ENCODE results near the gene CHRNA10.
"Not testable (repeated sequence)": the region's sequence is repeated elsewhere in the genome, so short reads cannot be mapped to it uniquely, and the experiment has no call there.

DNA sequence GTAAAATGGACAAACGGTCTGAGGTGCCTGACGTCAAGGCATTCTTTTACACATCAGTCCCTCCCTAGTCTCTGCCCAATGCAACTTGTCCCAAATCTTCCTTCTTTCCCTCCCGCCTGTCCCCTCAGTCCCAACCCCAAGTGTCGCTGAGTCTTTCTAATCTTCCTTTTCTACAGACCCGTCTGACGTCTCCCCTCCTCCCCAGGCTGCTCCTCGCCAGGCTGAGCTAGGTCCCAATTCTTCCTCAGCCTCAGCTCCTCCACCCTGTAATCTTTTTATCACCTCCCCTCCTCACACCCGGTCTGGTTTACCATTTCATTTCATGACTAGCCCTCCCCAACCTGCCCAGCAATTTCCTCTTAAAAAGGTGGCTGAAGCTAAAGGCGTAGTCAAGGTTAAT lies 21.8 kb downstream of the CHRNA10 start:
- TF ChIP-seq, protein P1, sequence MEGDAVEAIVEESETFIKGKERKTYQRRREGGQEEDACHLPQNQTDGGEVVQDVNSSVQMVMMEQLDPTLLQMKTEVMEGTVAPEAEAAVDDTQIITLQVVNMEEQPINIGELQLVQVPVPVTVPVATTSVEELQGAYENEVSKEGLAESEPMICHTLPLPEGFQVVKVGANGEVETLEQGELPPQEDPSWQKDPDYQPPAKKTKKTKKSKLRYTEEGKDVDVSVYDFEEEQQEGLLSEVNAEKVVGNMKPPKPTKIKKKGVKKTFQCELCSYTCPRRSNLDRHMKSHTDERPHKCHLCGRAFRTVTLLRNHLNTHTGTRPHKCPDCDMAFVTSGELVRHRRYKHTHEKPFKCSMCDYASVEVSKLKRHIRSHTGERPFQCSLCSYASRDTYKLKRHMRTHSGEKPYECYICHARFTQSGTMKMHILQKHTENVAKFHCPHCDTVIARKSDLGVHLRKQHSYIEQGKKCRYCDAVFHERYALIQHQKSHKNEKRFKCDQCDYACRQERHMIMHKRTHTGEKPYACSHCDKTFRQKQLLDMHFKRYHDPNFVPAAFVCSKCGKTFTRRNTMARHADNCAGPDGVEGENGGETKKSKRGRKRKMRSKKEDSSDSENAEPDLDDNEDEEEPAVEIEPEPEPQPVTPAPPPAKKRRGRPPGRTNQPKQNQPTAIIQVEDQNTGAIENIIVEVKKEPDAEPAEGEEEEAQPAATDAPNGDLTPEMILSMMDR (IDR thresholded peaks at IDR 0.05; ENCODE audit: low read depth, low read length, poor library complexity, severe bottlenecking): not testable (repeated sequence)
- not testable (repeated sequence) for TF ChIP-seq EZH2phosphoT487 (IDR thresholded peaks at IDR 0.05; ENCODE audit: borderline replicate concordance, low read length)
